HepG2 (cell line): ENCODE results near the gene GJA3. TPM values are rescaled to one million over a fixed set of nuclear protein-coding genes. Genes with fewer than 3 reads are reported as not detected.

Experiments used
- ATAC-seq: fragments of 200-7000 bp; cut with Tn5 transposase; 3 replicates; pipeline ENCODE4 v1.9.1; 2020; ENCODE audit warnings: mild to moderate bottlenecking, moderate library complexity
- BruUV-seq: library from RNA; stranded (reverse); fragments of 400-500 nt; replicated peaks from 2 replicates; lab custom pipeline; 2021; lab: Mats Ljungman, UMichigan
- CTCF ChIA-PET: fragments of 300-600 bp; formaldehyde crosslinking; extraction: SDS; loops from one replicate; lab custom pipeline; 2021; ENCODE audit warnings: low total read pairs, inconsistent platforms, low intra/inter-chr PET ratio; lab: Yijun Ruan, JAX
- POLR2A ChIA-PET: fragments of 350-600 bp; sonication (Branson Sonifier 250); formaldehyde crosslinking; loops from one replicate; lab custom pipeline; 2020; ENCODE audit warnings: antibody characterized with exemption, inconsistent platforms; lab: Yijun Ruan, JAX
- DNase-seq: peaks from one replicate; pipeline ENCODE4 v3.0.0-alpha.2; 2015; ENCODE audit warnings: low spot score
- FAIRE-seq: peaks from 3 replicates; lab custom pipeline; 2011; peaks lifted over from hg19 to GRCh38; lab: Jason Lieb, UNC
- H2AFZ ChIP-seq: one replicate; pipeline ENCODE4 v1.6.1; 2011; ENCODE audit warnings: low read length, inconsistent platforms
- H3K27ac ChIP-seq: fragments of 300-600 bp; 3 replicates; pipeline ENCODE4 v1.8.0; 2011; ENCODE audit warnings: mixed run types, mild to moderate bottlenecking, mixed read lengths, low read length, inconsistent platforms; ENCODE audit not compliant: insufficient read depth; ENCODE audit errors: extremely low read length
- H3K27me3 ChIP-seq, 2 experiments: fragments of 200-600 bp in 1 of 2; 2 replicates in 1 of 2; 3 replicates in 1 of 2; pipeline versions ENCODE4 v1.6.0 to v1.8.0; 2011; ENCODE audit warnings: low read length in 2 of 2, mild to moderate bottlenecking in 2 of 2, moderate library complexity in 2 of 2, inconsistent platforms in 1 of 2; ENCODE audit not compliant: insufficient read depth in 2 of 2, control insufficient read depth in 1 of 2
- H3K36me3 ChIP-seq, 2 experiments: fragments of 200-600 bp in 1 of 2; replicated peaks in 1 of 2; 2 replicates in 1 of 2; 3 replicates in 1 of 2; pipeline versions ENCODE4 v1.5.1 to v1.8.0; 2011; ENCODE audit warnings: low read length in 2 of 2, inconsistent platforms in 1 of 2; ENCODE audit not compliant: insufficient read depth in 2 of 2, control insufficient read depth in 1 of 2
- H3K4me1 ChIP-seq: 2 replicates; pipeline ENCODE4 v1.5.1; 2012; ENCODE audit warnings: low read length, inconsistent platforms; ENCODE audit not compliant: insufficient read depth
- H3K4me2 ChIP-seq: 2 replicates; pipeline ENCODE4 v1.6.0; 2011; ENCODE audit warnings: low read depth, low read length, inconsistent platforms
- H3K4me3 ChIP-seq, 3 experiments: fragments of 200-600 bp in 1 of 3; sonication (generic), shearing (Covaris generic) in 1 of 3; replicated peaks in 1 of 3; 2 replicates each; pipeline ENCODE4 v1.5.1; 2011 to 2016; ENCODE audit warnings: low read length in 3 of 3, inconsistent platforms in 2 of 3, low read depth in 2 of 3, mild to moderate bottlenecking in 2 of 3, control low read depth in 1 of 3, mixed read lengths in 1 of 3; ENCODE audit not compliant: insufficient read depth in 1 of 3
- H3K79me2 ChIP-seq: one replicate; pipeline ENCODE4 v1.6.1; 2011; ENCODE audit warnings: low read length, inconsistent platforms; ENCODE audit not compliant: insufficient read depth
- H3K9ac ChIP-seq: 2 replicates; pipeline ENCODE4 v1.6.0; 2011; ENCODE audit warnings: mild to moderate bottlenecking, low read depth, low read length, inconsistent platforms; ENCODE audit not compliant: insufficient read depth
- H3K9me3 ChIP-seq: 2 replicates; pipeline ENCODE4 v1.5.1; 2012; ENCODE audit warnings: mild to moderate bottlenecking, low read length
- H4K20me1 ChIP-seq: 2 replicates; pipeline ENCODE4 v1.6.0; 2011; ENCODE audit warnings: inconsistent platforms, mild to moderate bottlenecking, low read length, moderate library complexity; ENCODE audit not compliant: insufficient read depth
- ATM ChIP-seq: fragments of 450-650 bp; IDR thresholded peaks from 2 replicates; pipeline ENCODE4 v1.7.1; 2017; ENCODE audit warnings: mild to moderate bottlenecking, borderline replicate concordance
- FIP1L1 ChIP-seq: fragments of 200-400 bp; formaldehyde crosslinking; IDR thresholded peaks from 2 replicates; pipeline ENCODE4 v1.6.1; 2018; ENCODE audit warnings: low read depth, mild to moderate bottlenecking, low read length, moderate library complexity, borderline replicate concordance; ENCODE audit not compliant: insufficient read depth
- HES4 ChIP-seq: sonication (generic); formaldehyde crosslinking; IDR thresholded peaks from 2 replicates; pipeline ENCODE4 v1.9.0; 2021; ENCODE audit warnings: mild to moderate bottlenecking, missing genetic modification reagents, borderline replicate concordance
- IKZF1 ChIP-seq: fragments of 450-650 bp; IDR thresholded peaks from 2 replicates; pipeline ENCODE4 v1.7.1; 2016
- LCORL ChIP-seq, 2 experiments: fragments of 450-650 bp in 1 of 2; sonication (generic) in 1 of 2; formaldehyde crosslinking in 1 of 2; IDR thresholded peaks; 2 replicates each; pipeline versions ENCODE4 v1.5.0 to v1.6.1; 2017 to 2020; ENCODE audit warnings: antibody characterized with exemption in 1 of 2, missing genetic modification reagents in 1 of 2
- MLLT10 ChIP-seq: sonication (generic); formaldehyde crosslinking; IDR thresholded peaks from 2 replicates; pipeline ENCODE4 v1.4.0; 2020; ENCODE audit warnings: missing genetic modification reagents
- MXD4 ChIP-seq: IDR thresholded peaks from 2 replicates; pipeline ENCODE4 v1.6.1; 2016; ENCODE audit warnings: mild to moderate bottlenecking, missing biosample characterization, missing genetic modification reagents
- NFE2L1 ChIP-seq: sonication (generic); formaldehyde crosslinking; IDR thresholded peaks from 2 replicates; pipeline ENCODE4 v1.4.0; 2020; ENCODE audit warnings: missing genetic modification reagents, mild to moderate bottlenecking, borderline replicate concordance
- NR2F2 ChIP-seq: IDR thresholded peaks from 2 replicates; pipeline ENCODE4 v1.6.1; 2012; ENCODE audit warnings: low read depth, inconsistent platforms, borderline replicate concordance
- WIZ ChIP-seq: sonication (generic); formaldehyde crosslinking; IDR thresholded peaks from 2 replicates; pipeline ENCODE4 v1.5.1; 2020; ENCODE audit warnings: mild to moderate bottlenecking, missing genetic modification reagents
- ZFAT ChIP-seq: sonication (generic); formaldehyde crosslinking; conservative IDR thresholded peaks from 2 replicates; pipeline ENCODE4 v1.8.1; 2023; ENCODE audit warnings: missing genetic modification reagents, inconsistent platforms
- ZNF317 ChIP-seq: sonication (generic); formaldehyde crosslinking; IDR thresholded peaks from 2 replicates; pipeline ENCODE4 v1.5.0; 2020; ENCODE audit warnings: mild to moderate bottlenecking, missing genetic modification reagents
- ZNF547 ChIP-seq: sonication (generic); formaldehyde crosslinking; IDR thresholded peaks from 2 replicates; pipeline ENCODE4 v1.5.1; 2020; ENCODE audit warnings: mild to moderate bottlenecking, missing genetic modification reagents
- ZNF564 ChIP-seq: sonication (generic); formaldehyde crosslinking; IDR thresholded peaks from 2 replicates; pipeline ENCODE4 v1.8.1; 2023; ENCODE audit warnings: mild to moderate bottlenecking, missing genetic modification reagents
- ZNF615 ChIP-seq: sonication (generic); formaldehyde crosslinking; IDR thresholded peaks from 2 replicates; pipeline ENCODE4 v1.5.0; 2020; ENCODE audit warnings: mild to moderate bottlenecking, missing genetic modification reagents, borderline replicate concordance
- ZNF652 ChIP-seq: IDR thresholded peaks from 2 replicates; pipeline ENCODE4 v1.6.1; 2016; ENCODE audit warnings: low read depth, borderline replicate concordance
- ZZZ3 ChIP-seq: sonication (generic); formaldehyde crosslinking; IDR thresholded peaks from 2 replicates; pipeline ENCODE4 v1.4.0; 2020; ENCODE audit warnings: missing genetic modification reagents, mild to moderate bottlenecking, borderline replicate concordance
- WGBS: methylation state at CpG from one replicate; pipeline ENCODE4 v1.1.6; 2017; ENCODE audit warnings: low lambda C conversion rate; 5-methylcytosine and 5-hydroxymethylcytosine counted together
- in situ Hi-C: cut with HindIII; loops from 2 replicates; pipeline ENCODE4 v1.10.0; 2017; ENCODE audit warnings: low pct_unique_long_range_greater_than_20kb; ENCODE audit not compliant: extremely low pct_ligation_motif_present
- intact Hi-C: fragments of 100-400 bp; cut with micrococcal nuclease; formaldehyde crosslinking; loops from one replicate; pipeline ENCODE4 v1.10.0; 2022; ENCODE audit not compliant: unreplicated experiment
- polyA plus RNA-seq, 8 experiments: library from polyadenylated mRNA; depleted of rRNA in 3 of 8; stranded (reverse) in 7 of 8; unstranded in 1 of 8; fragments of >200 nt; fragmentation: Illumina TruSeq in 4 of 8; extraction: Trizol in 4 of 8; gene quantifications; 2 replicates each; pipeline versions ENCODE4 v1.2.1 to v1.2.3, GENCODE V29; 2011 to 2016; ENCODE audit warnings: low read depth in 4 of 8, missing spikeins in 1 of 8, mixed read lengths in 1 of 8; ENCODE audit not compliant: insufficient read depth in 1 of 8
- total RNA-seq, 5 experiments: library from RNA; depleted of rRNA; stranded (reverse); fragments of >200 nt; fragmentation: Illumina TruSeq; extraction: Trizol; gene quantifications; 2 replicates each; pipeline ENCODE4 v1.2.3, GENCODE V29; 2016; ENCODE audit warnings: low read depth in 1 of 5
- TF ChIP-seq, protein P1 (sequence below): sonication (generic); formaldehyde crosslinking; IDR thresholded peaks from 2 replicates; pipeline ENCODE4; 2020; ENCODE audit warnings: missing genetic modification reagents, mild to moderate bottlenecking, borderline replicate concordance
- TF ChIP-seq, protein P2 (sequence below): IDR thresholded peaks from 2 replicates; pipeline ENCODE4 v1.6.1; 2012; ENCODE audit warnings: low read length, improper control_type of control experiment

The GJA3 gene
- total and polyA plus RNA-seq, 2 of the 13 experiments (the other 11 are each of a cell fraction or from before 2014, with no cell fraction given): 0.04 TPM

DNA sequence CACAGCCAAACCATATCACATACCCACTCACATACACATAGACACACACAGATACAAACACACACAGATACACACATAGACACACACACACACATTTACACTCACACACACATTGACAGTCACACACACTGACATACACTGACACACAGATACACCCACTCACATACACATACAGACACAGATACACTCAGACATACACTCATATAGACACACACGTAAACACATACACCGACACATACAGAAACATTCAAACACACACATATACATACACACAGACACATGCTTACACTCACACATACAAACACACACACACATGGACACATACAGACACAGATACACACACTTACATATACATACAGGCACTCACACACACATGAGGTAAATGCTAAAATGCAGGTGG lies 30.2 kb downstream of the GJA3 start:
- Histone ChIP-seq H3K27ac (no peak overlapping the region), H4K20me1 (no peaks in the 10 kb centered on the region), H3K36me3 (no peaks in the 10 kb centered on the region), H2AFZ (no peak overlapping the region), H3K9me3 (no peaks in the 10 kb centered on the region), H3K9ac (no peak overlapping the region), H3K27me3 (no peaks in the 10 kb centered on the region; a peak in 1 of 5 replicates), H3K4me2 (no peak overlapping the region), H3K79me2 (no peaks in the 10 kb centered on the region), H3K4me3 (no peak overlapping the region), H3K4me1 (peaks cover 25% of the 10 kb centered on the region)
- ATAC-seq (no peak), DNase-seq (no peak), FAIRE-seq (no peak)
- BruUV-seq: no TSS peak
- intact Hi-C loops (no loop called here), in situ Hi-C loops (no loop called here)
- ChIA-PET CTCF (no interaction called here), POLR2A (no interaction called here)
- WGBS: 93% methylated on average over 2 of the region's 2 CpGs
- TF ChIP-seq ATM (peak; percentile 65; the same call in 1 of the 2 replicates), HES4 (no peak), LCORL (IDR thresholded peaks at IDR 0.05) (peak; percentile 23; the same call in 1 of the 2 replicates), LCORL (CRISPR knock-in tag; IDR thresholded peaks at IDR 0.05) (no peak), FIP1L1 (no peak), WIZ (CRISPR knock-in tag) (no peak), ZNF547 (no peak), ZNF615 (no peak), ZNF317 (CRISPR knock-in tag) (no peak), IKZF1 (0 out of 2 replicates have a peak, but pooled peaks have one; percentile 16), ZFAT (CRISPR knock-in tag) (no peak), NR2F2 (no peak), MLLT10 (no peak), MXD4 (CRISPR knock-in tag) (no peak), ZNF652 (CRISPR knock-in tag) (no peak), ZNF564 (CRISPR knock-in tag) (no peak), ZZZ3 (CRISPR knock-in tag) (no peak), NFE2L1 (CRISPR knock-in tag) (no peak)
- TF ChIP-seq, protein P1, sequence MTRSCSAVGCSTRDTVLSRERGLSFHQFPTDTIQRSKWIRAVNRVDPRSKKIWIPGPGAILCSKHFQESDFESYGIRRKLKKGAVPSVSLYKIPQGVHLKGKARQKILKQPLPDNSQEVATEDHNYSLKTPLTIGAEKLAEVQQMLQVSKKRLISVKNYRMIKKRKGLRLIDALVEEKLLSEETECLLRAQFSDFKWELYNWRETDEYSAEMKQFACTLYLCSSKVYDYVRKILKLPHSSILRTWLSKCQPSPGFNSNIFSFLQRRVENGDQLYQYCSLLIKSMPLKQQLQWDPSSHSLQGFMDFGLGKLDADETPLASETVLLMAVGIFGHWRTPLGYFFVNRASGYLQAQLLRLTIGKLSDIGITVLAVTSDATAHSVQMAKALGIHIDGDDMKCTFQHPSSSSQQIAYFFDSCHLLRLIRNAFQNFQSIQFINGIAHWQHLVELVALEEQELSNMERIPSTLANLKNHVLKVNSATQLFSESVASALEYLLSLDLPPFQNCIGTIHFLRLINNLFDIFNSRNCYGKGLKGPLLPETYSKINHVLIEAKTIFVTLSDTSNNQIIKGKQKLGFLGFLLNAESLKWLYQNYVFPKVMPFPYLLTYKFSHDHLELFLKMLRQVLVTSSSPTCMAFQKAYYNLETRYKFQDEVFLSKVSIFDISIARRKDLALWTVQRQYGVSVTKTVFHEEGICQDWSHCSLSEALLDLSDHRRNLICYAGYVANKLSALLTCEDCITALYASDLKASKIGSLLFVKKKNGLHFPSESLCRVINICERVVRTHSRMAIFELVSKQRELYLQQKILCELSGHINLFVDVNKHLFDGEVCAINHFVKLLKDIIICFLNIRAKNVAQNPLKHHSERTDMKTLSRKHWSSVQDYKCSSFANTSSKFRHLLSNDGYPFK (CRISPR knock-in tag): no peak
- TF ChIP-seq, protein P2, sequence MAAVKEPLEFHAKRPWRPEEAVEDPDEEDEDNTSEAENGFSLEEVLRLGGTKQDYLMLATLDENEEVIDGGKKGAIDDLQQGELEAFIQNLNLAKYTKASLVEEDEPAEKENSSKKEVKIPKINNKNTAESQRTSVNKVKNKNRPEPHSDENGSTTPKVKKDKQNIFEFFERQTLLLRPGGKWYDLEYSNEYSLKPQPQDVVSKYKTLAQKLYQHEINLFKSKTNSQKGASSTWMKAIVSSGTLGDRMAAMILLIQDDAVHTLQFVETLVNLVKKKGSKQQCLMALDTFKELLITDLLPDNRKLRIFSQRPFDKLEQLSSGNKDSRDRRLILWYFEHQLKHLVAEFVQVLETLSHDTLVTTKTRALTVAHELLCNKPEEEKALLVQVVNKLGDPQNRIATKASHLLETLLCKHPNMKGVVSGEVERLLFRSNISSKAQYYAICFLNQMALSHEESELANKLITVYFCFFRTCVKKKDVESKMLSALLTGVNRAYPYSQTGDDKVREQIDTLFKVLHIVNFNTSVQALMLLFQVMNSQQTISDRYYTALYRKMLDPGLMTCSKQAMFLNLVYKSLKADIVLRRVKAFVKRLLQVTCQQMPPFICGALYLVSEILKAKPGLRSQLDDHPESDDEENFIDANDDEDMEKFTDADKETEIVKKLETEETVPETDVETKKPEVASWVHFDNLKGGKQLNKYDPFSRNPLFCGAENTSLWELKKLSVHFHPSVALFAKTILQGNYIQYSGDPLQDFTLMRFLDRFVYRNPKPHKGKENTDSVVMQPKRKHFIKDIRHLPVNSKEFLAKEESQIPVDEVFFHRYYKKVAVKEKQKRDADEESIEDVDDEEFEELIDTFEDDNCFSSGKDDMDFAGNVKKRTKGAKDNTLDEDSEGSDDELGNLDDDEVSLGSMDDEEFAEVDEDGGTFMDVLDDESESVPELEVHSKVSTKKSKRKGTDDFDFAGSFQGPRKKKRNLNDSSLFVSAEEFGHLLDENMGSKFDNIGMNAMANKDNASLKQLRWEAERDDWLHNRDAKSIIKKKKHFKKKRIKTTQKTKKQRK: no peak
